Loucy (cell line): ENCODE data around the gene PRORP.

ENCODE experiments used
- EZH2phosphoT487 ChIP-seq: fragments of 200-600 bp; IDR thresholded peaks from 2 replicates; pipeline ENCODE4 v1.6.1; 2018; ENCODE audit warnings: antibody characterized with exemption, mild to moderate bottlenecking, moderate library complexity, borderline replicate concordance
- TF ChIP-seq, protein P1 (sequence below): fragments of 200-600 bp; sonication (generic); conservative IDR thresholded peaks from 2 replicates; pipeline ENCODE4 v1.5.1; 2014; ENCODE audit warnings: mild to moderate bottlenecking, antibody characterized with exemption, low read length

DNA sequence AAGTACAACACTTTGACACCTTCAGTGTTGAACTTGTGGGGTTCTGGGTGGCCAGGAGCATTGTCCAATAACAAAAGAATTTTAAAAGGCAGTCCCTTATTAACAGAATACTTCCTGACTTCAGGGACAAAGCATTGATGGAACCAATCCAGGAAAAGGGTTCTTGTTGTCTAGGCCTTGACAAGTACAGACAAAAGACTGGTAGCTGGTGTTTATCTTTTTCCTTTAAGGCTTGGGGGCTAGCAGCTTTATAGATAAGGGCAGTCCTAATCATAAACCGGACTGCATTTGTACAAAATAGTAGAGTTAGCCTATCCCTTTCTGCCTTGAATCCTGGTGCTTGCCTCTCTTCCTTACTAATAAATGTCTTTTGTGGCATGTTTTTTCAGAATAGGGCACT, 48.9 kb upstream of the PRORP start:
- TF ChIP-seq, protein P1, sequence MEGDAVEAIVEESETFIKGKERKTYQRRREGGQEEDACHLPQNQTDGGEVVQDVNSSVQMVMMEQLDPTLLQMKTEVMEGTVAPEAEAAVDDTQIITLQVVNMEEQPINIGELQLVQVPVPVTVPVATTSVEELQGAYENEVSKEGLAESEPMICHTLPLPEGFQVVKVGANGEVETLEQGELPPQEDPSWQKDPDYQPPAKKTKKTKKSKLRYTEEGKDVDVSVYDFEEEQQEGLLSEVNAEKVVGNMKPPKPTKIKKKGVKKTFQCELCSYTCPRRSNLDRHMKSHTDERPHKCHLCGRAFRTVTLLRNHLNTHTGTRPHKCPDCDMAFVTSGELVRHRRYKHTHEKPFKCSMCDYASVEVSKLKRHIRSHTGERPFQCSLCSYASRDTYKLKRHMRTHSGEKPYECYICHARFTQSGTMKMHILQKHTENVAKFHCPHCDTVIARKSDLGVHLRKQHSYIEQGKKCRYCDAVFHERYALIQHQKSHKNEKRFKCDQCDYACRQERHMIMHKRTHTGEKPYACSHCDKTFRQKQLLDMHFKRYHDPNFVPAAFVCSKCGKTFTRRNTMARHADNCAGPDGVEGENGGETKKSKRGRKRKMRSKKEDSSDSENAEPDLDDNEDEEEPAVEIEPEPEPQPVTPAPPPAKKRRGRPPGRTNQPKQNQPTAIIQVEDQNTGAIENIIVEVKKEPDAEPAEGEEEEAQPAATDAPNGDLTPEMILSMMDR, result no peak
- TF ChIP-seq EZH2phosphoT487, result no peak
